GM12878 (cell line): ENCODE measurements around the gene TRIM63. TPM values are rescaled to one million over a fixed set of nuclear protein-coding genes. Genes with fewer than 3 reads are reported as not detected.

Source experiments
- ATF2 ChIP-seq: IDR thresholded peaks from 2 replicates; pipeline ENCODE4 v1.6.1; 2012; ENCODE audit warnings: low read length, inconsistent platforms
- BRCA1 ChIP-seq: IDR thresholded peaks from 2 replicates; pipeline ENCODE4 v1.6.1; 2011; ENCODE audit warnings: low read depth, low read length, improper control_type of control experiment
- CTCF ChIP-seq, 3 experiments: IDR thresholded peaks in 2 of 3; conservative IDR thresholded peaks in 1 of 3; 2 replicates each; pipeline ENCODE4 v1.5.1; 2011; ENCODE audit warnings: low read depth in 3 of 3, low read length in 3 of 3, mild to moderate bottlenecking in 3 of 3, control low read depth in 2 of 3, moderate library complexity in 2 of 3, inconsistent platforms in 1 of 3, mixed read lengths in 1 of 3; ENCODE audit not compliant: control insufficient read depth in 2 of 3, insufficient read depth in 1 of 3; ENCODE audit errors: extremely low read depth in 1 of 3
- FOS ChIP-seq: IDR thresholded peaks from 3 replicates; pipeline ENCODE4 v1.6.1; 2011; ENCODE audit warnings: borderline replicate concordance; ENCODE audit not compliant: insufficient read length; ENCODE audit errors: extremely low read depth
- MEF2B ChIP-seq: fragments of 450-650 bp; IDR thresholded peaks from 2 replicates; pipeline ENCODE4 v1.6.1; 2018; ENCODE audit warnings: mild to moderate bottlenecking, moderate library complexity; ENCODE audit not compliant: partially characterized antibody, poor library complexity, severe bottlenecking
- MXI1 ChIP-seq: fragments of 150-350 bp; IDR thresholded peaks from 2 replicates; pipeline ENCODE4 v1.6.1; 2011; ENCODE audit warnings: low read depth, mild to moderate bottlenecking, inconsistent platforms, low read length, improper control_type of control experiment
- NR2C1 ChIP-seq: fragments of 450-650 bp; IDR thresholded peaks from 2 replicates; pipeline ENCODE4 v1.6.1; 2017; ENCODE audit warnings: antibody characterized with exemption, mild to moderate bottlenecking, moderate library complexity
- NR2F1 ChIP-seq: fragments of 450-650 bp; conservative IDR thresholded peaks from 2 replicates; pipeline ENCODE4 v1.6.1; 2017; ENCODE audit warnings: mild to moderate bottlenecking
- RFX5 ChIP-seq: IDR thresholded peaks from 2 replicates; pipeline ENCODE4 v1.6.1; 2011; ENCODE audit warnings: low read depth, low read length, improper control_type of control experiment
- SMAD1 ChIP-seq: fragments of 450-650 bp; IDR thresholded peaks from 2 replicates; pipeline ENCODE4 v1.6.1; 2018; ENCODE audit warnings: mild to moderate bottlenecking, low read depth; ENCODE audit not compliant: partially characterized antibody
- SREBF2 ChIP-seq: IDR thresholded peaks from 2 replicates; pipeline ENCODE4 v1.6.1; 2012; ENCODE audit warnings: mild to moderate bottlenecking, low read length
- TCF3 ChIP-seq: IDR thresholded peaks from 2 replicates; pipeline ENCODE4 v1.6.1; 2012; ENCODE audit warnings: low read depth, mild to moderate bottlenecking, low read length, borderline replicate concordance; ENCODE audit not compliant: insufficient read depth
- polyA plus RNA-seq, 11 experiments: library from polyadenylated mRNA; depleted of rRNA in 4 of 11; unstranded in 6 of 11; stranded (reverse) in 5 of 11; fragments of >200 nt; fragmentation: Nextera tagmentation in 4 of 11; fragmentation: Illumina TruSeq in 1 of 11; extraction: Ambion mirVana in 4 of 11; extraction: Trizol in 1 of 11; gene quantifications; 1 replicate in 1 of 11; 2 replicates in 10 of 11; pipeline versions ENCODE4 v1.2.1 to v1.2.3, GENCODE V29; 2011 to 2016; ENCODE audit warnings: inconsistent platforms in 2 of 11, missing spikeins in 2 of 11, low read depth in 1 of 11
- total RNA-seq, 4 experiments: library from RNA; depleted of rRNA in 3 of 4; stranded (reverse); fragments of >200 nt in 3 of 4; fragmentation: Illumina TruSeq in 1 of 4; extraction: Trizol in 1 of 4; gene quantifications; 2 replicates each; pipeline versions ENCODE4 v1.2.1 to v1.2.3, GENCODE V29; 2013 to 2021
- TF ChIP-seq, protein P1 (sequence below): IDR thresholded peaks from 2 replicates; pipeline ENCODE4 v1.6.1; 2012; ENCODE audit warnings: low read depth, low read length, improper control_type of control experiment
- TF ChIP-seq, protein P2 (sequence below): fragments of 450-650 bp; IDR thresholded peaks from 2 replicates; pipeline ENCODE4 v1.6.1; 2017; ENCODE audit warnings: low read depth, mild to moderate bottlenecking, moderate library complexity

Gene TRIM63
- total and polyA plus RNA-seq, 10 of the 15 experiments (the other 5 are each of a cell fraction or from before 2014, with no cell fraction given) = not detected

GRCh38 chr1:26077524-26077923 lies 10.1 kb upstream of the TRIM63 start (continued):
- TF ChIP-seq ATF2 (no peak), NR2C1 (no peak), MEF2B (no peak), SMAD1 (no peak), MXI1 (no peak), TCF3 (no peak), RFX5 (no peak), CTCF (IDR thresholded peaks at IDR 0.05 in 2 of 3, conservative IDR thresholded peaks at IDR 0.05 in 1 of 3; ENCODE audit: control insufficient read depth in 2 of 3, extremely low read depth in 1 of 3, insufficient read depth in 1 of 3, low read depth in 3 of 3, low read length in 3 of 3) (no peak), FOS (no peak), SREBF2 (no peak), BRCA1 (no peak), NR2F1 (no peak)
- TF ChIP-seq, protein P1, sequence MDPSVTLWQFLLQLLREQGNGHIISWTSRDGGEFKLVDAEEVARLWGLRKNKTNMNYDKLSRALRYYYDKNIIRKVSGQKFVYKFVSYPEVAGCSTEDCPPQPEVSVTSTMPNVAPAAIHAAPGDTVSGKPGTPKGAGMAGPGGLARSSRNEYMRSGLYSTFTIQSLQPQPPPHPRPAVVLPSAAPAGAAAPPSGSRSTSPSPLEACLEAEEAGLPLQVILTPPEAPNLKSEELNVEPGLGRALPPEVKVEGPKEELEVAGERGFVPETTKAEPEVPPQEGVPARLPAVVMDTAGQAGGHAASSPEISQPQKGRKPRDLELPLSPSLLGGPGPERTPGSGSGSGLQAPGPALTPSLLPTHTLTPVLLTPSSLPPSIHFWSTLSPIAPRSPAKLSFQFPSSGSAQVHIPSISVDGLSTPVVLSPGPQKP = no peak
- TF ChIP-seq, protein P2, sequence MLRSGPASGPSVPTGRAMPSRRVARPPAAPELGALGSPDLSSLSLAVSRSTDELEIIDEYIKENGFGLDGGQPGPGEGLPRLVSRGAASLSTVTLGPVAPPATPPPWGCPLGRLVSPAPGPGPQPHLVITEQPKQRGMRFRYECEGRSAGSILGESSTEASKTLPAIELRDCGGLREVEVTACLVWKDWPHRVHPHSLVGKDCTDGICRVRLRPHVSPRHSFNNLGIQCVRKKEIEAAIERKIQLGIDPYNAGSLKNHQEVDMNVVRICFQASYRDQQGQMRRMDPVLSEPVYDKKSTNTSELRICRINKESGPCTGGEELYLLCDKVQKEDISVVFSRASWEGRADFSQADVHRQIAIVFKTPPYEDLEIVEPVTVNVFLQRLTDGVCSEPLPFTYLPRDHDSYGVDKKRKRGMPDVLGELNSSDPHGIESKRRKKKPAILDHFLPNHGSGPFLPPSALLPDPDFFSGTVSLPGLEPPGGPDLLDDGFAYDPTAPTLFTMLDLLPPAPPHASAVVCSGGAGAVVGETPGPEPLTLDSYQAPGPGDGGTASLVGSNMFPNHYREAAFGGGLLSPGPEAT = no peak
